Psoas muscle (tissue), 8 donors: ENCODE results near the gene RNASE2. TPM values are rescaled to one million over a fixed set of nuclear protein-coding genes. Genes with fewer than 3 reads are reported as not detected.

Source experiments
- ATAC-seq, 4 donors: fragments of 200-7000 bp; cut with Tn5 transposase; one replicate each; pipeline ENCODE4 v1.9.1; 2020; ENCODE audit warnings: moderate library complexity in 3 of 4, mild to moderate bottlenecking in 2 of 4
- DNase-seq, 2 donors: peaks; one replicate each; pipeline ENCODE4 v3.0.0-alpha.2; 2020
- H3K27ac ChIP-seq: fragments of 200-600 bp; one replicate; pipeline ENCODE4 v1.8.0; 2022
- H3K27me3 ChIP-seq, 3 donors: fragments of 200-600 bp in 1 of 3; one replicate each; pipeline versions ENCODE4 v1.6.1 to v1.8.0; 2013 to 2022; ENCODE audit warnings: low read length in 2 of 3, mild to moderate bottlenecking in 2 of 3, moderate library complexity in 1 of 3; ENCODE audit not compliant: insufficient read depth in 3 of 3
- H3K36me3 ChIP-seq, 2 donors: fragments of 200-600 bp in 1 of 2; one replicate each; pipeline versions ENCODE4 v1.6.1 to v1.8.0; 2013 to 2022; ENCODE audit warnings: low read depth in 1 of 2, mild to moderate bottlenecking in 1 of 2, moderate library complexity in 1 of 2; ENCODE audit not compliant: insufficient read depth in 1 of 2
- H3K4me1 ChIP-seq: fragments of 200-600 bp; one replicate; pipeline ENCODE4 v1.8.0; 2022
- H3K4me3 ChIP-seq: fragments of 200-600 bp; one replicate; pipeline ENCODE4 v1.8.0; 2022; ENCODE audit warnings: mild to moderate bottlenecking
- H3K9me3 ChIP-seq: fragments of 200-600 bp; one replicate; pipeline ENCODE4 v1.8.0; 2022
- WGBS, 3 donors: extraction: QIAGEN DNeasy Blood & Tissue Kit; methylation state at CpG; one replicate each; pipeline versions ENCODE4 v1.1.6 to v1.1.7; 2013; 5-methylcytosine and 5-hydroxymethylcytosine counted together
- intact Hi-C, 2 donors: fragments of 100-400 bp; cut with DNase I; formaldehyde crosslinking; loops; one replicate each; pipeline versions ENCODE4 v1.11.0 to v1.14.2; 2022
- polyA plus RNA-seq, 3 donors: library from polyadenylated mRNA; stranded (reverse); fragments of 200-250 nt; gene quantifications; one replicate each; pipeline ENCODE4 v1.2.3, GENCODE V29; 2013
- total RNA-seq, 4 donors: library from RNA; stranded (reverse); fragmentation: NEBNext Ultra II Directional in 2 of 4; extraction: Animal tissue kit (Norgen Biotek cat#: 25700) in 2 of 4; gene quantifications; one replicate each; pipeline versions ENCODE4 v1.2.1 to v1.2.4, GENCODE V29; 2021 to 2023
- TF ChIP-seq, protein P1 (sequence below): fragments of 200-600 bp; IDR thresholded peaks from one replicate; pipeline ENCODE4 v1.8.0; 2022; ENCODE audit warnings: antibody characterized with exemption
- donor health status: healthy with polysubstance abuse.
- donor health status: DM: no; HTN: no; CAD: no; lungs with moderate emphysema.
- donor health status: Bipolar disorder and iron deficiency.
- donor health status: healthy.
- donor health status: DM: yes; HTN: yes; CAD: no.
- donor health status: DM: no; HTN: no; CAD: no.
- donor health status: DM: no; HTN: no; CAD: no.
- donor health status: DM: yes; HTN: yes; CAD: no.

The RNASE2 gene
- total and polyA plus RNA-seq, 7 donors: 0.38 to 1.8 (median 0.99) TPM; not detected in 1

- intact Hi-C loops: loop anchor here (10.0 kb wide), 2 partner anchors 279 to 359 kb away; no protein-coding TSS in a partner anchor
- TF ChIP-seq, protein P1, sequence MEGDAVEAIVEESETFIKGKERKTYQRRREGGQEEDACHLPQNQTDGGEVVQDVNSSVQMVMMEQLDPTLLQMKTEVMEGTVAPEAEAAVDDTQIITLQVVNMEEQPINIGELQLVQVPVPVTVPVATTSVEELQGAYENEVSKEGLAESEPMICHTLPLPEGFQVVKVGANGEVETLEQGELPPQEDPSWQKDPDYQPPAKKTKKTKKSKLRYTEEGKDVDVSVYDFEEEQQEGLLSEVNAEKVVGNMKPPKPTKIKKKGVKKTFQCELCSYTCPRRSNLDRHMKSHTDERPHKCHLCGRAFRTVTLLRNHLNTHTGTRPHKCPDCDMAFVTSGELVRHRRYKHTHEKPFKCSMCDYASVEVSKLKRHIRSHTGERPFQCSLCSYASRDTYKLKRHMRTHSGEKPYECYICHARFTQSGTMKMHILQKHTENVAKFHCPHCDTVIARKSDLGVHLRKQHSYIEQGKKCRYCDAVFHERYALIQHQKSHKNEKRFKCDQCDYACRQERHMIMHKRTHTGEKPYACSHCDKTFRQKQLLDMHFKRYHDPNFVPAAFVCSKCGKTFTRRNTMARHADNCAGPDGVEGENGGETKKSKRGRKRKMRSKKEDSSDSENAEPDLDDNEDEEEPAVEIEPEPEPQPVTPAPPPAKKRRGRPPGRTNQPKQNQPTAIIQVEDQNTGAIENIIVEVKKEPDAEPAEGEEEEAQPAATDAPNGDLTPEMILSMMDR: no peak
- ATAC-seq: no peak
Observed at GRCh38 chr14:20973501-20973900, 18.2 kb downstream of the RNASE2 start.

DNA sequence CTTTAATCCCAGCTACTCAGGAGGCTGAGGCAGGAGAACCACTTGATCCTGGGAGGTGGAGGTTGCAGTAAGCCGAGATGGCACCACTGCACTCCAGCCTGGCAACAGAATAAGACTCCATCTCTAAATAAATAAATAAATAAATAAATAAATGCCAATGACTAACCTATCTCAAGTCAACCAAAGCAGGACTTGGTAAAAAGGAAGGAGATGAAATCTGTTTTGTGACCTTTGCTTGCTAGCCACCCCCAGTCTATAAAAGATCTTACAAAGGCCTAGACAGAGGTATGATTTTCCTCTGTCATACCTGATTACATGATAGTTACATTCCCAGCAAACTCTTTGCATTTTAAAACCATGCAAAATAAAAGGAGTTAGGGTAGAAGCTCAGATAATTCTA lies 21.0 kb downstream of the RNASE2 start:
- Histone ChIP-seq H3K4me3 (no peak overlapping the region), H3K27me3 (no peaks in the 10 kb centered on the region), H3K4me1 (peaks cover 4% of the 10 kb centered on the region), H3K36me3 (no peaks in the 10 kb centered on the region), H3K27ac (no peak overlapping the region), H3K9me3 (no peaks in the 10 kb centered on the region)
- intact Hi-C loops: loop anchor here (10.0 kb wide), 2 partner anchors 281 to 361 kb away; no protein-coding TSS in a partner anchor
- ATAC-seq (no peak), DNase-seq (no peak)
- TF ChIP-seq, protein P1: no peak
- 84 to 95% (median 92%) methylated on average over 1 of the region's 1 CpG for WGBS, 3 donors

More at GRCh38 chr14:20973501-20973900, 18.2 kb downstream of the RNASE2 start:
- H3K9me3 ChIP-seq: no peaks in the 10 kb centered on the region
- no peak overlapping the region for H3K27ac ChIP-seq
- 93 to 100% (median 94%) methylated on average over 3 of the region's 3 CpGs for WGBS, 3 donors
- no peaks in the 10 kb centered on the region for H3K36me3 ChIP-seq
- peaks cover 4% of the 10 kb centered on the region for H3K4me1 ChIP-seq
- H3K27me3 ChIP-seq: no peaks in the 10 kb centered on the region
- no peak overlapping the region for H3K4me3 ChIP-seq
- no peak for DNase-seq

- 13 to 39% (median 33%) methylated on average over 1 of the region's 1 CpG for WGBS, 3 donors
- Histone ChIP-seq H3K27ac (no peak overlapping the region), H3K4me3 (no peak overlapping the region), H3K4me1 (no peaks in the 10 kb centered on the region), H3K9me3 (no peaks in the 10 kb centered on the region), H3K36me3 (no peaks in the 10 kb centered on the region), H3K27me3 (no peaks in the 10 kb centered on the region)
- TF ChIP-seq, protein P1: no peak
- ATAC-seq: no peak
- DNase-seq: no peak
- intact Hi-C loops: loop anchor here (10.0 kb wide), 2 partner anchors 284 to 364 kb away; no protein-coding TSS in a partner anchor
Observed at GRCh38 chr14:20978687-20979086, 23.4 kb downstream of the RNASE2 start.

GRCh38 chr14:20980906-20981305 lies 25.6 kb downstream of the RNASE2 start:
- Histone ChIP-seq H3K27me3 (no peaks in the 10 kb centered on the region), H3K9me3 (no peaks in the 10 kb centered on the region), H3K4me3 (no peak overlapping the region), H3K4me1 (no peaks in the 10 kb centered on the region), H3K36me3 (no peaks in the 10 kb centered on the region), H3K27ac (no peak overlapping the region)
- 61 to 90% (median 67%) methylated on average over 1 of the region's 1 CpG for WGBS, 3 donors
- TF ChIP-seq, protein P1: no peak
- ATAC-seq (no peak), DNase-seq (no peak)
- intact Hi-C loops: no loop called here
